ENCODE data around the gene PPIF.

The PPIF gene

GRCh38 chr10:79324032-79324695, 23.1 kb upstream of the PPIF start:
- peak; percentile 17 for DNase-seq (ENCODE audit: low read depth)
- TF ChIP-seq CTCF (conservative IDR thresholded peaks at IDR 0.05; ENCODE audit: low read depth, low read length), result no peak
- H3K4me3 ChIP-seq (ENCODE audit: low read depth, low read length), result no peak overlapping the region

GRCh38 chr10:79326361-79327089, 20.7 kb upstream of the PPIF start:
- no peak for TF ChIP-seq CTCF (conservative IDR thresholded peaks at IDR 0.05; ENCODE audit: low read depth, low read length)
- no peak for DNase-seq (ENCODE audit: low read depth)
- H3K4me3 ChIP-seq (ENCODE audit: low read depth, low read length), result no peak overlapping the region

GRCh38 chr10:79327090-79327457, 20.2 kb upstream of the PPIF start:
- no peak overlapping the region for H3K4me3 ChIP-seq (ENCODE audit: low read depth, low read length)
- DNase-seq (ENCODE audit: low read depth), result no peak
- no peak for TF ChIP-seq CTCF (conservative IDR thresholded peaks at IDR 0.05; ENCODE audit: low read depth, low read length)

- DNase-seq (ENCODE audit: low read depth), result no peak
- H3K4me3 ChIP-seq (ENCODE audit: low read depth, low read length), result no peak overlapping the region
- no peak for TF ChIP-seq CTCF (conservative IDR thresholded peaks at IDR 0.05; ENCODE audit: low read depth, low read length)
These were observed 19.0 kb upstream of the PPIF start for GRCh38 chr10:79328147-79328701.

GRCh38 chr10:79328737-79329504, 18.3 kb upstream of the PPIF start:
- TF ChIP-seq CTCF (conservative IDR thresholded peaks at IDR 0.05; ENCODE audit: low read depth, low read length), result no peak
- no peak overlapping the region for H3K4me3 ChIP-seq (ENCODE audit: low read depth, low read length)
- DNase-seq (ENCODE audit: low read depth), result peak; percentile 49

- no peak for TF ChIP-seq CTCF (conservative IDR thresholded peaks at IDR 0.05; ENCODE audit: low read depth, low read length)
- H3K4me3 ChIP-seq (ENCODE audit: low read depth, low read length), result no peak overlapping the region
- DNase-seq (ENCODE audit: low read depth), result no peak
These were observed 17.7 kb upstream of the PPIF start for GRCh38 chr10:79329529-79329928.

Measured in choroid plexus epithelial cell (primary cell).